ENCODE measurements around the gene PROX2.

PROX2 gene

GRCh38 chr14:74841230-74842207 is 34.4 kb downstream of the PROX2 start:
- H3K27me3 ChIP-seq (ENCODE audit: insufficient read depth, poor library complexity, severe bottlenecking): no peaks in the 10 kb centered on the region
- DNase-seq (ENCODE audit: low read depth in 1 of 2, low spot score in 1 of 2): peak in 1 of 2 experiments; percentile 54
- peak; percentile 85 for TF ChIP-seq SPI1 (IDR thresholded peaks at IDR 0.05; ENCODE audit: borderline replicate concordance, low read depth)
- TF ChIP-seq GABPA (IDR thresholded peaks at IDR 0.05; ENCODE audit: low read depth): no peak
- no peak overlapping the region for H3K4me3 ChIP-seq (replicated peaks; ENCODE audit: insufficient read depth, low read length)
- peak overlapping the region; percentile 39; the same call in 1 of the 2 replicates for H3K27ac ChIP-seq (replicated peaks)

DNA sequence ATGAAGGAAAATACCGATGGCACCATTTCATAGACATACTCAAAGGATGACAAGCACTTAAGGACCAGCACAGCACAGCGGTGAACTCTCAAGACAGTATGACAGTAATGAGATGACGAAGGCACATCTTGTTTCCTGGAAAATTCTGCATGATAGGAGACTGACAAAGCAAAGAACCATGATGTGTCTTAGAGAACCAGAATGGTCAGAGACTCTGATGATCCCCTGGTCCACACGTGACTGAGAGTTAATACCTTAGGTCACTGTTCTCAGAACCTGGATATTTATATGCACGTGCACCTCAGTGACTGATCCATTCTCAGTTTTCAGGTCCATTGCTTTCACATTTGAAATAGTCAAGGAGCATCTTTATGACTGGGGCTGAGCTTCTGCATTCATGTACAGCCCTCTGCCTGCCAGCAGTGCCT is 35.3 kb downstream of the PROX2 start:
- no peak overlapping the region for H3K27ac ChIP-seq (replicated peaks)

DNA sequence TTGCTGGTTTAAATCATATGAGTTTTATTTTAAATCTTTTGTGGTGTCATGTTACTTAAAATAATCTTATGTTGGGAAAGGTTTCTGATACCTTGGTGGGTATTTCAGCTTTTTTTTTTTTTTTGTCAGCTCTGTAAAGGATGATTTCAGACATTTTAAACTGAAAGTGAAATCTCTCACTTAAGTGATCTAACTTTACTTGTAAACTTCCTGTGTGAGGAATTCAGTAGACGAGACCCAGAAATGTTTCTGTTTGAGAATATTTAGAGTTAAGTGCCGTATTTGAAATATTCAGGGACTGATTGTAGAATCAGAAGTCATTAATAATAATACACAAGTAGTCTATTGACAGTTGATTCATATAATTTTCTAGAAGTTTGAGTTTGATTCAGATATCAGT is 37.8 kb downstream of the PROX2 start:
- H3K4me3 ChIP-seq (replicated peaks; ENCODE audit: insufficient read depth, low read length): no peak overlapping the region
- no peak overlapping the region for H3K27ac ChIP-seq (replicated peaks)
- no peak for TF ChIP-seq CTCF (IDR thresholded peaks at IDR 0.05; ENCODE audit: insufficient read depth, low read length)
- no peak for TF ChIP-seq SPI1 (IDR thresholded peaks at IDR 0.05; ENCODE audit: borderline replicate concordance, low read depth)
- TF ChIP-seq GABPA (IDR thresholded peaks at IDR 0.05; ENCODE audit: low read depth): no peak
- no peak for TF ChIP-seq REST (IDR thresholded peaks at IDR 0.05; ENCODE audit: insufficient replicate concordance, low read depth)
- no peak for TF ChIP-seq POLR2AphosphoS5 (IDR thresholded peaks at IDR 0.05; ENCODE audit: low read depth)
- H3K27me3 ChIP-seq (ENCODE audit: insufficient read depth, poor library complexity, severe bottlenecking): no peaks in the 10 kb centered on the region
- no peak for DNase-seq (ENCODE audit: low read depth in 1 of 2, low spot score in 1 of 2)

More for the DNA sequence above, 35.3 kb downstream of the PROX2 start:
- no peak for TF ChIP-seq REST (IDR thresholded peaks at IDR 0.05; ENCODE audit: insufficient replicate concordance, low read depth)
- no peak for TF ChIP-seq SPI1 (IDR thresholded peaks at IDR 0.05; ENCODE audit: borderline replicate concordance, low read depth)
- TF ChIP-seq CTCF (IDR thresholded peaks at IDR 0.05; ENCODE audit: insufficient read depth, low read length): no peak
- TF ChIP-seq POLR2AphosphoS5 (IDR thresholded peaks at IDR 0.05; ENCODE audit: low read depth): no peak
- Histone ChIP-seq H3K27me3 (ENCODE audit: insufficient read depth, poor library complexity, severe bottlenecking) (no peaks in the 10 kb centered on the region), H3K4me3 (replicated peaks; ENCODE audit: insufficient read depth, low read length) (no peak overlapping the region)
- no peak for DNase-seq (ENCODE audit: low read depth in 1 of 2, low spot score in 1 of 2)

GRCh38 chr14:74836251-74836960 is 39.5 kb downstream of the PROX2 start:
- TF ChIP-seq POLR2AphosphoS5 (IDR thresholded peaks at IDR 0.05; ENCODE audit: low read depth) (no peak), CTCF (IDR thresholded peaks at IDR 0.05; ENCODE audit: insufficient read depth, low read length) (no peak), REST (IDR thresholded peaks at IDR 0.05; ENCODE audit: insufficient replicate concordance, low read depth) (no peak), SPI1 (IDR thresholded peaks at IDR 0.05; ENCODE audit: borderline replicate concordance, low read depth) (no peak), GABPA (IDR thresholded peaks at IDR 0.05; ENCODE audit: low read depth) (no peak)
- DNase-seq (ENCODE audit: low read depth in 1 of 2, low spot score in 1 of 2): no peak
- Histone ChIP-seq H3K27me3 (ENCODE audit: insufficient read depth, poor library complexity, severe bottlenecking) (no peaks in the 10 kb centered on the region), H3K4me3 (replicated peaks; ENCODE audit: insufficient read depth, low read length) (no peak overlapping the region), H3K27ac (replicated peaks) (no peak overlapping the region)

Measured in HL-60 (cell line).